Sigmoid colon (tissue), 4 donors: ENCODE measurements around the gene DBN1.

Experiments used
- POLR2A ChIP-seq, 2 donors: fragments of 450-650 bp; IDR thresholded peaks; one replicate each; pipeline ENCODE4 v1.6.1; 2016; ENCODE audit warnings: antibody characterized with exemption in 2 of 2, mild to moderate bottlenecking in 2 of 2, moderate library complexity in 2 of 2
- POLR2AphosphoS5 ChIP-seq, 4 donors: sonication (generic); formaldehyde crosslinking; IDR thresholded peaks; one replicate each; pipeline ENCODE4 v1.6.1; 2017; ENCODE audit warnings: antibody characterized with exemption in 4 of 4

DNA sequence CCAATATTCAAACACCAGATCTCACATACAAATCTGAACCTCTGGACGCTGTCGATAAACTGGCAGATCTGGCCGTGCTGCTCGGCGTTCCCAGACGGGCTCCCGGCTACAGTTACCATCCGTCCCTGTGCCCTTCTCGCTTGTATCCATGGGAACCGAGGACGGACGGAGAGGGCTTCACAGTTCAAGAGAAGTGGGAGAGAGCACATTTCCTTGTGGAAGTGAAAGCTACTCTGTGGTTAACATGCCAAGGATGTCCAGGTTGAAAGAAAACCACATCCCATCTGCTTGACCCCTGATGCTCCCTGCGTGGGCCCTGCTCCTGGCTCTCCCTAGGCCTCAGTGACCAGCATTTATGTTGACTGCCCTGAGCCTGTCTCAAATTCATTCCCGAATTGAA lies 6.3 kb upstream of the DBN1 start:
- peak in 2 of 4 donors; percentile 1 to 4 for TF ChIP-seq POLR2AphosphoS5 (IDR thresholded peaks at IDR 0.05)
- no peak for TF ChIP-seq POLR2A (IDR thresholded peaks at IDR 0.05)
